WTC11 (cell line): Measurements from ENCODE around the gene YIF1B. TPM values are rescaled to one million over a fixed set of nuclear protein-coding genes. Genes with fewer than 3 reads are reported as not detected.
"Not testable (repeated sequence)": the region's sequence is repeated elsewhere in the genome, so short reads cannot be mapped to it uniquely, and the experiment has no call there.

ENCODE experiments used
- ATAC-seq: fragments of 200-7000 bp; cut with Tn5 transposase; 2 replicates; pipeline ENCODE4 v1.10.0; 2021; ENCODE audit warnings: mild to moderate bottlenecking, moderate library complexity
- CTCF ChIA-PET: fragments of 300-600 bp; sonication (Branson Sonifier 250); formaldehyde crosslinking; loops from one replicate; lab custom pipeline; 2021; ENCODE audit warnings: antibody characterized with exemption; lab: Charles Lee
- POLR2A ChIA-PET: fragments of 350-600 bp; sonication (Branson Sonifier 250); formaldehyde crosslinking; loops from one replicate; lab custom pipeline; 2021; ENCODE audit warnings: antibody characterized with exemption; lab: Charles Lee
- DNase-seq: peaks from one replicate; pipeline ENCODE4 v3.0.0; 2021; ENCODE audit warnings: low spot score
- H3K27ac Mint-ChIP-seq: 2 replicates; pipeline ENCODE4 v1.8.0; 2021; ENCODE audit warnings: mixed read lengths
- H3K27me3 Mint-ChIP-seq: 2 replicates; pipeline ENCODE4 v1.8.0; 2021; ENCODE audit warnings: low read depth, mild to moderate bottlenecking, moderate library complexity, mixed read lengths
- H3K36me3 Mint-ChIP-seq: 2 replicates; pipeline ENCODE4 v1.8.0; 2021; ENCODE audit warnings: mixed read lengths
- H3K4me1 Mint-ChIP-seq: 2 replicates; pipeline ENCODE4 v1.8.0; 2022; ENCODE audit warnings: mixed read lengths
- H3K4me3 Mint-ChIP-seq: 2 replicates; pipeline ENCODE4 v1.8.0; 2021; ENCODE audit warnings: mild to moderate bottlenecking, moderate library complexity, mixed read lengths
- H3K9me3 Mint-ChIP-seq: 2 replicates; pipeline ENCODE4 v1.8.0; 2021; ENCODE audit warnings: mixed read lengths
- ATF2 ChIP-seq: sonication (generic); formaldehyde crosslinking; IDR thresholded peaks from 2 replicates; pipeline ENCODE4 v1.8.1; 2022; ENCODE audit warnings: low read depth, missing genetic modification reagents, borderline replicate concordance
- CREB1 ChIP-seq: sonication (generic); formaldehyde crosslinking; IDR thresholded peaks from 2 replicates; pipeline ENCODE4 v1.8.0; 2023; ENCODE audit warnings: mild to moderate bottlenecking, missing genetic modification reagents
- CREM ChIP-seq: sonication (generic); formaldehyde crosslinking; IDR thresholded peaks from 2 replicates; pipeline ENCODE4 v1.8.1; 2022; ENCODE audit warnings: mild to moderate bottlenecking, missing genetic modification reagents, moderate library complexity
- ESRRA ChIP-seq: sonication (generic); formaldehyde crosslinking; IDR thresholded peaks from 2 replicates; pipeline ENCODE4 v1.8.1; 2022; ENCODE audit warnings: mild to moderate bottlenecking, missing genetic modification reagents, borderline replicate concordance
- GABPB1 ChIP-seq: sonication (generic); formaldehyde crosslinking; IDR thresholded peaks from 2 replicates; pipeline ENCODE4 v1.8.1; 2023; ENCODE audit warnings: mild to moderate bottlenecking, missing genetic modification reagents
- GTF2I ChIP-seq: fragments of 250-450 bp; sonication (Bioruptor Pico); conservative IDR thresholded peaks from 2 replicates; pipeline ENCODE4 v1.4.0; 2021; ENCODE audit warnings: mild to moderate bottlenecking
- IRF2 ChIP-seq: sonication (generic); formaldehyde crosslinking; IDR thresholded peaks from 2 replicates; pipeline ENCODE4 v1.8.0; 2022; ENCODE audit warnings: low read depth, missing genetic modification reagents, borderline replicate concordance
- NFATC4 ChIP-seq: fragments of 250-450 bp; sonication (Bioruptor Pico); IDR thresholded peaks from 2 replicates; pipeline ENCODE4 v1.9.0; 2021; ENCODE audit warnings: mild to moderate bottlenecking
- NR1H2 ChIP-seq: sonication (generic); formaldehyde crosslinking; IDR thresholded peaks from 2 replicates; pipeline ENCODE4 v1.9.0; 2021; ENCODE audit warnings: mild to moderate bottlenecking, moderate library complexity, missing genetic modification reagents
- PREB ChIP-seq: sonication (generic); formaldehyde crosslinking; IDR thresholded peaks from 2 replicates; pipeline ENCODE4 v1.8.1; 2022; ENCODE audit warnings: mild to moderate bottlenecking, missing genetic modification reagents, moderate library complexity, borderline replicate concordance
- SMAD3 ChIP-seq: sonication (generic); formaldehyde crosslinking; IDR thresholded peaks from 2 replicates; pipeline ENCODE4 v1.8.0; 2022; ENCODE audit warnings: missing genetic modification reagents, mild to moderate bottlenecking, borderline replicate concordance
- SMAD4 ChIP-seq: sonication (generic); formaldehyde crosslinking; IDR thresholded peaks from 2 replicates; pipeline ENCODE4 v1.8.0; 2022; ENCODE audit warnings: mild to moderate bottlenecking, missing genetic modification reagents
- SOX15 ChIP-seq: fragments of 250-450 bp; sonication (Bioruptor Pico); IDR thresholded peaks from 2 replicates; pipeline ENCODE4 v1.9.0; 2021; ENCODE audit warnings: mild to moderate bottlenecking
- ZBTB21 ChIP-seq: sonication (generic); formaldehyde crosslinking; IDR thresholded peaks from 2 replicates; pipeline ENCODE4 v1.8.1; 2023; ENCODE audit warnings: mild to moderate bottlenecking, missing genetic modification reagents, borderline replicate concordance
- ZNF232 ChIP-seq: sonication (generic); formaldehyde crosslinking; IDR thresholded peaks from 2 replicates; pipeline ENCODE4 v1.8.0; 2022; ENCODE audit warnings: mild to moderate bottlenecking, missing genetic modification reagents
- ZNF423 ChIP-seq: fragments of 250-450 bp; sonication (Bioruptor Pico); IDR thresholded peaks from 2 replicates; pipeline ENCODE4 v2.1.2; 2022; ENCODE audit warnings: mild to moderate bottlenecking, moderate library complexity
- ZNF671 ChIP-seq: fragments of 250-450 bp; sonication (Bioruptor Pico); IDR thresholded peaks from 2 replicates; pipeline ENCODE4 v1.8.0; 2021; ENCODE audit warnings: mild to moderate bottlenecking
- total RNA-seq: library from RNA; stranded (reverse); gene quantifications from 3 replicates; pipeline ENCODE4 v1.2.3, GENCODE V29; 2021
- TF ChIP-seq, protein P1 (sequence below): sonication (generic); formaldehyde crosslinking; IDR thresholded peaks from 2 replicates; pipeline ENCODE4 v1.8.0; 2023; ENCODE audit warnings: missing genetic modification reagents
- TF ChIP-seq, protein P2 (sequence below): sonication (generic); formaldehyde crosslinking; IDR thresholded peaks from 2 replicates; pipeline ENCODE4 v1.8.1; 2023; ENCODE audit warnings: mild to moderate bottlenecking, missing genetic modification reagents
- TF ChIP-seq, protein P3 (sequence below): sonication (generic); formaldehyde crosslinking; IDR thresholded peaks from 2 replicates; pipeline ENCODE4 v1.8.0; 2022; ENCODE audit warnings: missing genetic modification reagents
- TF ChIP-seq, protein P4 (sequence below): sonication (generic); formaldehyde crosslinking; IDR thresholded peaks from 2 replicates; pipeline ENCODE4 v1.8.1; 2023; ENCODE audit warnings: mild to moderate bottlenecking, missing genetic modification reagents, moderate library complexity

Gene YIF1B
- total RNA-seq, 1 experiment from 2014 or later = 83.3 TPM

GRCh38 chr19:38262585-38263268 is 53.0 kb downstream of the YIF1B start:
- H3K27ac Mint-ChIP-seq = peak overlapping the region; percentile 80

GRCh38 chr19:38261942-38262341 is 53.8 kb downstream of the YIF1B start:
- H3K36me3 Mint-ChIP-seq, POLR2A ChIA-PET, ATAC-seq, H3K27ac Mint-ChIP-seq, H3K4me3 Mint-ChIP-seq, H3K27me3 Mint-ChIP-seq, H3K9me3 Mint-ChIP-seq, DNase-seq: not testable (repeated sequence)
- CTCF ChIA-PET = interaction anchor here (0.7 kb wide), 2 partner anchors 10 to 108 kb away, joined by 3 to 4 read pairs; no protein-coding TSS in a partner anchor
- peaks cover 32% of the 10 kb centered on the region for H3K4me1 Mint-ChIP-seq

More at GRCh38 chr19:38262585-38263268, 53.0 kb downstream of the YIF1B start:
- TF ChIP-seq IRF2 (CRISPR knock-in tag) (no peak), ZNF671 (no peak), GABPB1 (CRISPR knock-in tag) (no peak)
- TF ChIP-seq, all 79 proteins: peak for 0
- Mint-ChIP-seq H3K4me1 (peaks cover 40% of the 10 kb centered on the region), H3K27me3 (peaks cover 4% of the 10 kb centered on the region; the same call in 1 of the 2 replicates), H3K9me3 (no peaks in the 10 kb centered on the region), H3K4me3 (no peak overlapping the region), H3K36me3 (no peaks in the 10 kb centered on the region; the same call in 1 of the 2 replicates)
- no peak for DNase-seq
- ChIA-PET CTCF (interaction anchor here (0.7 kb wide), 1 partner anchor 108 kb away, joined by 4 read pairs; no protein-coding TSS in a partner anchor), POLR2A (no interaction called here)
- ATAC-seq = no peak

GRCh38 chr19:38255383-38256014 is 60.2 kb downstream of the YIF1B start:
- Mint-ChIP-seq H3K4me3 (peak overlapping the region; percentile 54), H3K9me3 (no peaks in the 10 kb centered on the region), H3K27ac (no peak overlapping the region), H3K36me3 (no peaks in the 10 kb centered on the region), H3K4me1 (peaks cover 44% of the 10 kb centered on the region), H3K27me3 (peaks cover 20% of the 10 kb centered on the region)
- ChIA-PET POLR2A (interaction anchor here (0.6 to 1.1 kb wide), 3 partner anchors 10 to 132 kb away, joined by 3 to 4 read pairs (median 3); partner anchors contain the start of gene GGN), CTCF (interaction anchor here (0.6 to 3.8 kb wide), 23 partner anchors 9 to 353 kb away, joined by 3 to 100 read pairs (median 5); partner anchors contain the start of genes C19orf33, CATSPERG, FAM98C and GGN)
- peak; percentile 21 for DNase-seq
- ATAC-seq = peak; percentile 4
- TF ChIP-seq NR1H2 (CRISPR knock-in tag) = no peak
- TF ChIP-seq ZNF423 (CRISPR knock-in tag) = no peak
- no peak for TF ChIP-seq SMAD4
- no peak for TF ChIP-seq SOX15 (CRISPR knock-in tag)
- TF ChIP-seq CREM (CRISPR knock-in tag) = no peak
- no peak for TF ChIP-seq ATF2 (CRISPR knock-in tag)
- TF ChIP-seq SMAD3 (CRISPR knock-in tag) = no peak
- no peak for TF ChIP-seq CREB1 (CRISPR knock-in tag)
- TF ChIP-seq, protein P1, sequence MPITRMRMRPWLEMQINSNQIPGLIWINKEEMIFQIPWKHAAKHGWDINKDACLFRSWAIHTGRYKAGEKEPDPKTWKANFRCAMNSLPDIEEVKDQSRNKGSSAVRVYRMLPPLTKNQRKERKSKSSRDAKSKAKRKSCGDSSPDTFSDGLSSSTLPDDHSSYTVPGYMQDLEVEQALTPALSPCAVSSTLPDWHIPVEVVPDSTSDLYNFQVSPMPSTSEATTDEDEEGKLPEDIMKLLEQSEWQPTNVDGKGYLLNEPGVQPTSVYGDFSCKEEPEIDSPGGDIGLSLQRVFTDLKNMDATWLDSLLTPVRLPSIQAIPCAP = no peak
- TF ChIP-seq PREB (CRISPR knock-in tag) = no peak
- TF ChIP-seq, protein P2, sequence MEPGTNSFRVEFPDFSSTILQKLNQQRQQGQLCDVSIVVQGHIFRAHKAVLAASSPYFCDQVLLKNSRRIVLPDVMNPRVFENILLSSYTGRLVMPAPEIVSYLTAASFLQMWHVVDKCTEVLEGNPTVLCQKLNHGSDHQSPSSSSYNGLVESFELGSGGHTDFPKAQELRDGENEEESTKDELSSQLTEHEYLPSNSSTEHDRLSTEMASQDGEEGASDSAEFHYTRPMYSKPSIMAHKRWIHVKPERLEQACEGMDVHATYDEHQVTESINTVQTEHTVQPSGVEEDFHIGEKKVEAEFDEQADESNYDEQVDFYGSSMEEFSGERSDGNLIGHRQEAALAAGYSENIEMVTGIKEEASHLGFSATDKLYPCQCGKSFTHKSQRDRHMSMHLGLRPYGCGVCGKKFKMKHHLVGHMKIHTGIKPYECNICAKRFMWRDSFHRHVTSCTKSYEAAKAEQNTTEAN (CRISPR knock-in tag) = no peak
- no peak for TF ChIP-seq ZBTB21 (CRISPR knock-in tag)
- TF ChIP-seq, protein P3, sequence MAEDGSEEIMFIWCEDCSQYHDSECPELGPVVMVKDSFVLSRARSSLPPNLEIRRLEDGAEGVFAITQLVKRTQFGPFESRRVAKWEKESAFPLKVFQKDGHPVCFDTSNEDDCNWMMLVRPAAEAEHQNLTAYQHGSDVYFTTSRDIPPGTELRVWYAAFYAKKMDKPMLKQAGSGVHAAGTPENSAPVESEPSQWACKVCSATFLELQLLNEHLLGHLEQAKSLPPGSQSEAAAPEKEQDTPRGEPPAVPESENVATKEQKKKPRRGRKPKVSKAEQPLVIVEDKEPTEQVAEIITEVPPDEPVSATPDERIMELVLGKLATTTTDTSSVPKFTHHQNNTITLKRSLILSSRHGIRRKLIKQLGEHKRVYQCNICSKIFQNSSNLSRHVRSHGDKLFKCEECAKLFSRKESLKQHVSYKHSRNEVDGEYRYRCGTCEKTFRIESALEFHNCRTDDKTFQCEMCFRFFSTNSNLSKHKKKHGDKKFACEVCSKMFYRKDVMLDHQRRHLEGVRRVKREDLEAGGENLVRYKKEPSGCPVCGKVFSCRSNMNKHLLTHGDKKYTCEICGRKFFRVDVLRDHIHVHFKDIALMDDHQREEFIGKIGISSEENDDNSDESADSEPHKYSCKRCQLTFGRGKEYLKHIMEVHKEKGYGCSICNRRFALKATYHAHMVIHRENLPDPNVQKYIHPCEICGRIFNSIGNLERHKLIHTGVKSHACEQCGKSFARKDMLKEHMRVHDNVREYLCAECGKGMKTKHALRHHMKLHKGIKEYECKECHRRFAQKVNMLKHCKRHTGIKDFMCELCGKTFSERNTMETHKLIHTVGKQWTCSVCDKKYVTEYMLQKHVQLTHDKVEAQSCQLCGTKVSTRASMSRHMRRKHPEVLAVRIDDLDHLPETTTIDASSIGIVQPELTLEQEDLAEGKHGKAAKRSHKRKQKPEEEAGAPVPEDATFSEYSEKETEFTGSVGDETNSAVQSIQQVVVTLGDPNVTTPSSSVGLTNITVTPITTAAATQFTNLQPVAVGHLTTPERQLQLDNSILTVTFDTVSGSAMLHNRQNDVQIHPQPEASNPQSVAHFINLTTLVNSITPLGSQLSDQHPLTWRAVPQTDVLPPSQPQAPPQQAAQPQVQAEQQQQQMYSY (CRISPR knock-in tag) = no peak
- no peak for TF ChIP-seq ESRRA (CRISPR knock-in tag)
- TF ChIP-seq ZNF232 (CRISPR knock-in tag) = no peak
- TF ChIP-seq NFATC4 = no peak
- TF ChIP-seq GTF2I = no peak
- TF ChIP-seq, protein P4, sequence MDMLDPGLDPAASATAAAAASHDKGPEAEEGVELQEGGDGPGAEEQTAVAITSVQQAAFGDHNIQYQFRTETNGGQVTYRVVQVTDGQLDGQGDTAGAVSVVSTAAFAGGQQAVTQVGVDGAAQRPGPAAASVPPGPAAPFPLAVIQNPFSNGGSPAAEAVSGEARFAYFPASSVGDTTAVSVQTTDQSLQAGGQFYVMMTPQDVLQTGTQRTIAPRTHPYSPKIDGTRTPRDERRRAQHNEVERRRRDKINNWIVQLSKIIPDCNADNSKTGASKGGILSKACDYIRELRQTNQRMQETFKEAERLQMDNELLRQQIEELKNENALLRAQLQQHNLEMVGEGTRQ = no peak
- TF ChIP-seq IRF2 (CRISPR knock-in tag) = no peak
